HCT116 (cell line): ENCODE data around the gene NR1H4. TPM values are rescaled to one million over a fixed set of nuclear protein-coding genes. Genes with fewer than 3 reads are reported as not detected.

Source experiments
- ATAC-seq: fragments of 200-7000 bp; cut with Tn5 transposase; 2 replicates; pipeline ENCODE4 v1.9.1; 2020; ENCODE audit warnings: mild to moderate bottlenecking, moderate library complexity
- BruUV-seq: library from RNA; stranded (reverse); fragments of 400-500 nt; replicated peaks from 2 replicates; lab custom pipeline; 2021; lab: Mats Ljungman, UMichigan
- CTCF ChIA-PET: fragments of 300-600 bp; sonication (Branson Sonifier 250); formaldehyde crosslinking; loops from one replicate; lab custom pipeline; 2021; ENCODE audit warnings: antibody characterized with exemption; lab: Charles Lee
- POLR2A ChIA-PET: fragments of 300-600, 350-600 bp; sonication (Branson Sonifier 250); formaldehyde crosslinking; loops from one replicate; lab custom pipeline; 2021; ENCODE audit warnings: antibody characterized with exemption; lab: Charles Lee
- RAD21 ChIA-PET, 2 experiments: fragments of 300-600 bp; sonication (Branson Sonifier 250); formaldehyde crosslinking; loops; one replicate each; lab custom pipeline; 2023; ENCODE audit warnings: low total read pairs in 2 of 2; ENCODE audit not compliant: uncharacterized antibody in 2 of 2, unreplicated experiment in 2 of 2, low non-redundant PET in 1 of 2; lab: Charles Lee
- DNase-seq: peaks from one replicate; pipeline ENCODE4 v3.0.0-alpha.2; 2010; ENCODE audit warnings: low read depth, low spot score
- H2AFZ ChIP-seq: fragments of 200-600 bp; shearing (Covaris generic), sonication (generic); 2 replicates; pipeline ENCODE4 v1.6.1; 2017; ENCODE audit warnings: low read depth, mixed run types, mixed read lengths, antibody characterized with exemption, low read length; ENCODE audit not compliant: poor library complexity, severe bottlenecking
- H3K27ac ChIP-seq: 2 replicates; pipeline ENCODE4 v1.5.1; 2012; ENCODE audit warnings: low read depth, low read length
- H3K27me3 ChIP-seq: fragments of 200-600 bp; sonication (generic); 2 replicates; pipeline ENCODE4 v1.6.1; 2016; ENCODE audit warnings: mixed run types, low read length, mixed read lengths; ENCODE audit not compliant: insufficient read depth
- H3K36me3 ChIP-seq, 2 experiments: fragments of 200-500 bp in 1 of 2; fragments of 200-600 bp in 1 of 2; sonication (Bioruptor generic) in 1 of 2; sonication (generic) in 1 of 2; 2 replicates each; pipeline versions ENCODE4 v1.5.1 to v1.6.1; 2014 to 2016; ENCODE audit warnings: low read length in 2 of 2, inconsistent platforms in 1 of 2, mixed read lengths in 1 of 2, mixed run types in 1 of 2; ENCODE audit not compliant: insufficient read depth in 2 of 2, control insufficient read depth in 1 of 2
- H3K4me1 ChIP-seq, 2 experiments: fragments of 200-600 bp in 1 of 2; sonication (generic) in 1 of 2; 2 replicates each; pipeline versions ENCODE4 v1.5.1 to v1.6.1; 2012 to 2017; ENCODE audit warnings: low read length in 2 of 2, inconsistent platforms in 1 of 2, mild to moderate bottlenecking in 1 of 2, mixed read lengths in 1 of 2, mixed run types in 1 of 2, moderate library complexity in 1 of 2; ENCODE audit not compliant: insufficient read depth in 2 of 2, control insufficient read depth in 1 of 2
- H3K4me2 ChIP-seq: fragments of 200-600 bp; sonication (generic); 2 replicates; pipeline ENCODE4 v1.6.1; 2017; ENCODE audit warnings: mixed run types, low read length, mixed read lengths
- H3K4me3 ChIP-seq, 2 experiments: fragments of 200-600 bp in 1 of 2; sonication (generic) in 1 of 2; replicated peaks in 1 of 2; 2 replicates each; pipeline ENCODE4 v1.5.1; 2011 to 2016; ENCODE audit warnings: low read length in 2 of 2, control low read depth in 1 of 2, low read depth in 1 of 2, mild to moderate bottlenecking in 1 of 2, mixed read lengths in 1 of 2, mixed run types in 1 of 2
- H3K79me2 ChIP-seq: fragments of 200-600 bp; sonication (generic); 2 replicates; pipeline ENCODE4 v1.6.1; 2017; ENCODE audit warnings: mild to moderate bottlenecking, mixed run types, low read length, moderate library complexity, mixed read lengths; ENCODE audit not compliant: insufficient read depth
- H3K9ac ChIP-seq: fragments of 200-600 bp; sonication (generic); 2 replicates; pipeline ENCODE4 v1.6.1; 2016; ENCODE audit warnings: low read length, mixed read lengths
- H3K9me2 ChIP-seq: fragments of 200-600 bp; sonication (generic), shearing (Covaris generic); 2 replicates; pipeline ENCODE4 v1.6.1; 2017; ENCODE audit warnings: mixed run types, mild to moderate bottlenecking, moderate library complexity; ENCODE audit not compliant: insufficient read depth
- H3K9me3 ChIP-seq, 2 experiments: fragments of 200-500 bp in 1 of 2; fragments of 200-600 bp in 1 of 2; sonication (Bioruptor generic) in 1 of 2; sonication (generic) in 1 of 2; 2 replicates each; pipeline ENCODE4 v1.6.1; 2014 to 2017; ENCODE audit warnings: low read length in 2 of 2, mixed read lengths in 2 of 2, inconsistent platforms in 1 of 2, low read depth in 1 of 2, mild to moderate bottlenecking in 1 of 2, mixed run types in 1 of 2, moderate library complexity in 1 of 2; ENCODE audit not compliant: control insufficient read depth in 1 of 2, insufficient read depth in 1 of 2
- H4K20me1 ChIP-seq: fragments of 200-600 bp; sonication (generic), shearing (Covaris generic); 2 replicates; pipeline ENCODE4 v1.6.1; 2017; ENCODE audit warnings: mixed run types, mild to moderate bottlenecking, moderate library complexity; ENCODE audit not compliant: insufficient read depth
- CBX3 ChIP-seq: IDR thresholded peaks from 2 replicates; pipeline ENCODE4 v1.6.1; 2012; ENCODE audit warnings: low read depth
- CEBPB ChIP-seq: IDR thresholded peaks from 2 replicates; pipeline ENCODE4 v1.6.1; 2012; ENCODE audit warnings: low read depth
- ELF1 ChIP-seq: IDR thresholded peaks from 2 replicates; pipeline ENCODE4 v1.6.1; 2012; ENCODE audit warnings: low read depth, borderline replicate concordance
- POLR2A ChIP-seq: IDR thresholded peaks from 2 replicates; pipeline ENCODE4 v1.7.0; 2011; ENCODE audit warnings: borderline replicate concordance; ENCODE audit not compliant: insufficient read depth, insufficient read length; ENCODE audit errors: extremely low read depth
- SIN3A ChIP-seq: IDR thresholded peaks from 2 replicates; pipeline ENCODE4 v1.6.1; 2012; ENCODE audit warnings: low read depth
- SRF ChIP-seq: IDR thresholded peaks from 2 replicates; pipeline ENCODE4 v1.6.1; 2012; ENCODE audit warnings: low read depth
- intact Hi-C: fragments of 100-400 bp; cut with micrococcal nuclease; formaldehyde crosslinking; loops from 2 replicates; pipeline ENCODE4 v1.10.0; 2022
- total RNA-seq: library from RNA; stranded (reverse); gene quantifications from one replicate; pipeline ENCODE4 v1.2.1, GENCODE V29; 2021; ENCODE audit not compliant: unreplicated experiment
- TF ChIP-seq, protein P1 (sequence below): IDR thresholded peaks from 2 replicates; pipeline ENCODE4 v1.6.1; 2012
- TF ChIP-seq, protein P2 (sequence below): IDR thresholded peaks from 2 replicates; pipeline ENCODE4 v1.6.1; 2012; ENCODE audit warnings: low read depth
- TF ChIP-seq, protein P3 (sequence below): IDR thresholded peaks from 2 replicates; pipeline ENCODE4 v1.6.1; 2011; ENCODE audit warnings: mild to moderate bottlenecking, low read length, moderate library complexity; ENCODE audit not compliant: insufficient replicate concordance; ENCODE audit errors: extremely low read depth

Gene NR1H4
- total RNA-seq, 1 experiment from 2014 or later = not detected

DNA sequence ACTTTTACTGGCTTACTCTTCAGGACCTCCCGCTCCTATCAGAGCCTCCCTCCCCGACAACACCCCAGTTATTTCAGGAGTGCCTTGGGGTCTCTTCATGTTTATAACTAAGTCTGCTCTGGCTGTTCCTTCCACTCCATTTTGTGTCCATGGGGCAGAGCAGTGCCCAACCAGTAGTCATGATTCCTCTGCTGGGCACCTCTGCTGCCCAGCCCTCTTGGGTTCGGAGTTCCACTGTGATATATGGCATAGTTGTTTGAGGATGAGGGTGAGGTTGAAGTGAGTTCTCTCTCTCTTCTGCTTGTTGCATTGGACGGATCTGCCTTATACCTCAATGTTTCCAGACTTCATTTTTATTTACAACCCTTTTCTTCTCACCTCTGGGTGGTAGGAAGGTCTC lies 17.4 kb downstream of the NR1H4 start:
- 0 out of 2 replicates have a peak, but pooled peaks cover 8% of the 10 kb centered on the region for H3K27me3 ChIP-seq
- CTCF ChIA-PET = no interaction called here

More for the DNA sequence above, 17.4 kb downstream of the NR1H4 start:
- Histone ChIP-seq H3K9me3 (no peaks in the 10 kb centered on the region), H3K4me3 (no peak overlapping the region), H3K27ac (no peak overlapping the region), H3K36me3 (no peaks in the 10 kb centered on the region), H3K79me2 (no peaks in the 10 kb centered on the region), H3K9me2 (no peaks in the 10 kb centered on the region), H4K20me1 (no peaks in the 10 kb centered on the region), H2AFZ (no peak overlapping the region), H3K4me2 (no peak overlapping the region), H3K4me1 (no peaks in the 10 kb centered on the region), H3K9ac (no peak overlapping the region)
- ChIA-PET RAD21 (no interaction called here), POLR2A (no interaction called here)
- intact Hi-C loops = no loop called here
- TF ChIP-seq SRF (no peak), CBX3 (no peak), CEBPB (no peak), ELF1 (no peak), SIN3A (no peak), POLR2A (no peak)
- TF ChIP-seq, protein P1, sequence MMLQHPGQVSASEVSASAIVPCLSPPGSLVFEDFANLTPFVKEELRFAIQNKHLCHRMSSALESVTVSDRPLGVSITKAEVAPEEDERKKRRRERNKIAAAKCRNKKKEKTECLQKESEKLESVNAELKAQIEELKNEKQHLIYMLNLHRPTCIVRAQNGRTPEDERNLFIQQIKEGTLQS = no peak
- TF ChIP-seq, protein P2, sequence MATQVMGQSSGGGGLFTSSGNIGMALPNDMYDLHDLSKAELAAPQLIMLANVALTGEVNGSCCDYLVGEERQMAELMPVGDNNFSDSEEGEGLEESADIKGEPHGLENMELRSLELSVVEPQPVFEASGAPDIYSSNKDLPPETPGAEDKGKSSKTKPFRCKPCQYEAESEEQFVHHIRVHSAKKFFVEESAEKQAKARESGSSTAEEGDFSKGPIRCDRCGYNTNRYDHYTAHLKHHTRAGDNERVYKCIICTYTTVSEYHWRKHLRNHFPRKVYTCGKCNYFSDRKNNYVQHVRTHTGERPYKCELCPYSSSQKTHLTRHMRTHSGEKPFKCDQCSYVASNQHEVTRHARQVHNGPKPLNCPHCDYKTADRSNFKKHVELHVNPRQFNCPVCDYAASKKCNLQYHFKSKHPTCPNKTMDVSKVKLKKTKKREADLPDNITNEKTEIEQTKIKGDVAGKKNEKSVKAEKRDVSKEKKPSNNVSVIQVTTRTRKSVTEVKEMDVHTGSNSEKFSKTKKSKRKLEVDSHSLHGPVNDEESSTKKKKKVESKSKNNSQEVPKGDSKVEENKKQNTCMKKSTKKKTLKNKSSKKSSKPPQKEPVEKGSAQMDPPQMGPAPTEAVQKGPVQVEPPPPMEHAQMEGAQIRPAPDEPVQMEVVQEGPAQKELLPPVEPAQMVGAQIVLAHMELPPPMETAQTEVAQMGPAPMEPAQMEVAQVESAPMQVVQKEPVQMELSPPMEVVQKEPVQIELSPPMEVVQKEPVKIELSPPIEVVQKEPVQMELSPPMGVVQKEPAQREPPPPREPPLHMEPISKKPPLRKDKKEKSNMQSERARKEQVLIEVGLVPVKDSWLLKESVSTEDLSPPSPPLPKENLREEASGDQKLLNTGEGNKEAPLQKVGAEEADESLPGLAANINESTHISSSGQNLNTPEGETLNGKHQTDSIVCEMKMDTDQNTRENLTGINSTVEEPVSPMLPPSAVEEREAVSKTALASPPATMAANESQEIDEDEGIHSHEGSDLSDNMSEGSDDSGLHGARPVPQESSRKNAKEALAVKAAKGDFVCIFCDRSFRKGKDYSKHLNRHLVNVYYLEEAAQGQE = no peak
- TF ChIP-seq, protein P3, sequence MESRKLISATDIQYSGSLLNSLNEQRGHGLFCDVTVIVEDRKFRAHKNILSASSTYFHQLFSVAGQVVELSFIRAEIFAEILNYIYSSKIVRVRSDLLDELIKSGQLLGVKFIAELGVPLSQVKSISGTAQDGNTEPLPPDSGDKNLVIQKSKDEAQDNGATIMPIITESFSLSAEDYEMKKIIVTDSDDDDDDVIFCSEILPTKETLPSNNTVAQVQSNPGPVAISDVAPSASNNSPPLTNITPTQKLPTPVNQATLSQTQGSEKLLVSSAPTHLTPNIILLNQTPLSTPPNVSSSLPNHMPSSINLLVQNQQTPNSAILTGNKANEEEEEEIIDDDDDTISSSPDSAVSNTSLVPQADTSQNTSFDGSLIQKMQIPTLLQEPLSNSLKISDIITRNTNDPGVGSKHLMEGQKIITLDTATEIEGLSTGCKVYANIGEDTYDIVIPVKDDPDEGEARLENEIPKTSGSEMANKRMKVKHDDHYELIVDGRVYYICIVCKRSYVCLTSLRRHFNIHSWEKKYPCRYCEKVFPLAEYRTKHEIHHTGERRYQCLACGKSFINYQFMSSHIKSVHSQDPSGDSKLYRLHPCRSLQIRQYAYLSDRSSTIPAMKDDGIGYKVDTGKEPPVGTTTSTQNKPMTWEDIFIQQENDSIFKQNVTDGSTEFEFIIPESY = no peak
- DNase-seq = no peak
- no TSS peak for BruUV-seq
- no peak for ATAC-seq
